Amniotic epithelial cell (primary cell): ENCODE results near the gene KIAA1958.

Source experiments
- DNase-seq: peaks from one replicate; pipeline ENCODE4 v3.0.0-alpha.2; 2010; ENCODE audit warnings: low read depth

KIAA1958 gene

GRCh38 chr9:112530751-112531205, 44.2 kb downstream of the KIAA1958 start:
- no peak for DNase-seq

- peak; percentile 23 for DNase-seq
Measured at GRCh38 chr9:112531666-112532282, 45.1 kb downstream of the KIAA1958 start.

DNA sequence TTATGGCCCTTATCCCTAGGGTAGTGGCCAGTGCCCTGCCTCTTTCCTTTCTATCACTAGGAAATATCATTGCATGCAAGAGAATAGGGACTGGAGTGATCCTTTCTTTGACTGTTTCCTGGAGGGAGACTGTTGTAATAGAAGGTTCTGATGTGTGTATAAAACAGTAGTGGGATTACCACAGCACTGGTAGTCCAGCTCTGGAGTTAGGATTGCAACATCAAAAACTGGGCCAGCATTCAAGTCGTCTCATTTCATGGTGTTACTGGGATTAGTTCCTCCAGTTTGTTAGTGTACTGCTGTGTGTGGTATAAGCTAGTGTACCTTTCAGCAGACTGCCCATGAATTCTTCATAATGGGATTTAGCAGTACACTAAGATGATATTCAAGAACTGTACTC, 45.8 kb downstream of the KIAA1958 start:
- peak; percentile 93 for DNase-seq

GRCh38 chr9:112533660-112534059, 47.0 kb downstream of the KIAA1958 start:
- no peak for DNase-seq

DNA sequence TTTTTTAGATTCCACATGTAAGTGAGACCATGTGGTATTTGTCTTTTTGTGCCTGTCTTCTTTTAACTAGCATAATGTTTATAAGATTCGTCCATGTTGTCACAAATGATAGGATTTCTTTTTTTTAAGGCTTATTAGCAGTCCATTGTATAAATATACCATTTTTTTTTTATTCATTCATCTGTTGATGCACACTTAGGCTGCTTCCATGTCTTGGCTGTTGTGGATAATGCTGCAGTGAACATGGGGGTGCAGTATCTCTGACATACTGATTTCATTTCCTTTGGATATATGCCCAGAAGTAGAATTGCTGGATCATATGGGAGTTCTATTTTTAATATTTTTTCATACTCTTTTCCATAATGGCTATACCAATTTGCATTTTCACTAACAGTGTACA, 48.7 kb downstream of the KIAA1958 start:
- no peak for DNase-seq

- no peak for DNase-seq
Measured at GRCh38 chr9:112535811-112536210, 49.2 kb downstream of the KIAA1958 start.

- DNase-seq, result no peak
Measured at GRCh38 chr9:112537561-112537960, 50.9 kb downstream of the KIAA1958 start.

GRCh38 chr9:112540800-112541199, 54.2 kb downstream of the KIAA1958 start:
- peak; percentile 23 for DNase-seq

DNA sequence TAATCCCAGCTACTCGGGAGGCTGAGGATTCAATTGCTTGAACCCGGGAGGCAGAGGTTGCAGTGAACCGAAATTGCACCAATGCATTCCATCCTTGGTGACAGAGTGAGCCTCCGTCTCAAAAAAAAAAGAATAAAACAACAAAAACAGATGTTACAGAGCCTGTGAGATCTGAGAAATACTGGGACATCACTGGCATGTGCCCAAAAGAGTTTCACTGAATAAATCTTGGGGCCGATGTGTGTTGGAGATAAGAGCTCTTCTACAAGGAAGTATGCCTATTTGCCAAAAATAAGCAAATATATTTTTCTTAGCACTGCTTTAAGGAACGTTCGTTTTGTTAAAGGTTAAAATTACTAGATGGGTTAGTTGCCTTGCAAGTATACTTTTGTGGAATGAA, 55.1 kb downstream of the KIAA1958 start:
- DNase-seq, result peak; percentile 66

DNA sequence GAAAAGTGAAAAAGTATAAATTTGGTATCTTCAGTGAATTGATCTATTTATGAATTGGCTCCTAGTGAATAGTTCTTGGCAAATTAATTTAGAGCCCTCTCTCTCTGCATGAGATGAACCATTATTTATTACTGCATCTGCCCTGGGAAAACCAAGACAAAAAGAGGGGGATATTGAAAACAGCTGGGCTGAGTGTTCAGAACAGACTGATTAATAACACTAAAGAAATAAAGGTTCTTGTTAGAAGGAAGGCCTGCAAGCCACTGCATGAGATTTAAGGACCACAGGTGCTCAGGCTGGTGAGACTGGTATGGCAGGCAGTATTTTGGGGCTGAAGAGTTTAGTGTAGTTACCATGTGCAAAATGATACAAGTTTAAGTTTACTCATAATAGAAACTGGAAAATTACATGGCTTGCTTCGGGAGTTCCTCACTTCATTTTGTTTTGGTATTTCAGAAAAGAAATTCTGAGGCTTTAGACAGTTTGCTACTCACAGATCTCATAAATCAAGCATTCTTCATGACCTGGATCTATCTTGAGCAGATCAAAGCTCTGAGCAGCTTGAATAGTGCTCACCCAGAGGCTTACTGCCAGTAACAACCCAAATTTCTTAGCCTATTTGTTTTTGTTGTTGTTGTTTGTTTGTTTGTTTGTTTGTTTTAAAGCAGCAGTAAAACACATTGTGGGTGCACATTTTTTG, 56.1 kb downstream of the KIAA1958 start:
- DNase-seq, result no peak

- DNase-seq, result peak; percentile 58
Measured at GRCh38 chr9:112544477-112544876, 57.9 kb downstream of the KIAA1958 start.

GRCh38 chr9:112545237-112545636, 58.6 kb downstream of the KIAA1958 start:
- DNase-seq, result no peak

GRCh38 chr9:112546149-112547012, 59.8 kb downstream of the KIAA1958 start:
- DNase-seq, result peak; percentile 34

GRCh38 chr9:112548051-112548440, 61.4 kb downstream of the KIAA1958 start:
- DNase-seq, result no peak

DNA sequence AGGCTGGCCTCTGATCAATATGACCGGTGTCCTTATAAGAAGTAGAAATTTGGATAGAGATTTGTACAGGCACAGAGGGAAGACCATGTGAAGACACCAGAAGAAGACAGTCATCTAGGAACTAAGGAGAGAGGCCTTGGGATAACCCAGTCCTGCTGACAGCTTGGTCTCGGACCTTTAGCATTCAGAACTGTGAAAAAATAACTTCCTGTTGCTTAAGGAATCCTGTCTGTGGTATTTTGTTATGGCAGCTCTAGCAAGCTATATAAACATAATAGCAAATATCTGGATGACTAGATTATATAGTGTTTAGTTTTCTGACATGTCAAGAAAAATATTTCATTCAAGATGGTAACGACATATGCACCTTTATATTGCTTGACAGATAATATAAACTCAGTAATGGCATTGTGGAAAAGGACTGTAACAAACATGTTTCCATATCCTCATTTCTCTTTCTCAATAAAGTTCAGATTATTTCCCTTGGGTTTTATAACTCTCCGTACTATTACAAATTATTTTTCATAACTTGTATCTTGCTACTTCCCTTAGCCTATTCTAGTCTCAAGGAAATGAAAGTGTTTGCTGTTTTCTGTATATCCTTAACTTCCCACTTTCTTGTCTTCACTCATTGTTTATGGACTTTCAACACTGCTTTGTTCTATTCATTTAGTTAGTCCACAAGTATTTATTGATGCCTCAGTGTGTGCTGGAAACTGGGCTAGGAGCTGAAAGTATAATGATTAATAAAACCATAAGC, 62.4 kb downstream of the KIAA1958 start:
- DNase-seq, result peak; percentile 48

DNA sequence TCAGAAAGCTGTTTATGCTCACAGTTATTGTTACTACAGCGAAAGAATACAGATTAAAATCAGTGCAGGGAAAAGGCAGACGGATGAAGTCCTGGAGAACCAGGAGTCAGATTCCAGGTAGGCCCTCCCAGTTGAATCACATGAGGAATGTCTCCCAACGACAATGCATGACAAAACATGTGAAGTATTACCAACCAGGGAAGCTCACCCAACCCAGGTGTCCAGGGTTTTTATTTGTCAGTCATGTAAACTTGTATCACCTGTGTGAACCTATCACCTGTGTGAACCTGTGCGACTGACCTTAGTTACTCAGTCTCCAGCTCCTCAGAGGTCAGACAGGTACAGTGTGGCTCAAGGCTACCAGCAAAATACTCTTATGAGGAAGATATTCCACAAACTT, 63.9 kb downstream of the KIAA1958 start:
- no peak for DNase-seq

DNA sequence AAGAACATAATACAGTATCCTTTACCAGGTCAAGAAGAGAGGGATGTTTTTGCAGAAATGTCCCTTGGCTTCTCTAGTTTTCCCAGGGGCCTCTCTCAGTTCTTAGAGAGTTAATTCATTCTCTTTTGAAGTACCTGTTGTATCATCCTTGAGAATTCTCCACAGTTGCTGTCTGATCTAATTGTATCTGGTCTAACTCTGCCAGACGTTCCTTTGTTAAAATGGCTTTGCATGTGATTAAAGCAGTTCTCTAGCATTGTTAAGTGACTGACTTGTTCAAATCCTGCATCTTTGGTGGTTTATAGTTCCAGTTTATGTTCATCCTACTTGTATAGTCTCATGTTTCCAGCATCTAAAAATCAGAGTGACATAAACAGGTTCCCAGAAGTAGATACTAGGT, 65.0 kb downstream of the KIAA1958 start:
- DNase-seq, result no peak

DNA sequence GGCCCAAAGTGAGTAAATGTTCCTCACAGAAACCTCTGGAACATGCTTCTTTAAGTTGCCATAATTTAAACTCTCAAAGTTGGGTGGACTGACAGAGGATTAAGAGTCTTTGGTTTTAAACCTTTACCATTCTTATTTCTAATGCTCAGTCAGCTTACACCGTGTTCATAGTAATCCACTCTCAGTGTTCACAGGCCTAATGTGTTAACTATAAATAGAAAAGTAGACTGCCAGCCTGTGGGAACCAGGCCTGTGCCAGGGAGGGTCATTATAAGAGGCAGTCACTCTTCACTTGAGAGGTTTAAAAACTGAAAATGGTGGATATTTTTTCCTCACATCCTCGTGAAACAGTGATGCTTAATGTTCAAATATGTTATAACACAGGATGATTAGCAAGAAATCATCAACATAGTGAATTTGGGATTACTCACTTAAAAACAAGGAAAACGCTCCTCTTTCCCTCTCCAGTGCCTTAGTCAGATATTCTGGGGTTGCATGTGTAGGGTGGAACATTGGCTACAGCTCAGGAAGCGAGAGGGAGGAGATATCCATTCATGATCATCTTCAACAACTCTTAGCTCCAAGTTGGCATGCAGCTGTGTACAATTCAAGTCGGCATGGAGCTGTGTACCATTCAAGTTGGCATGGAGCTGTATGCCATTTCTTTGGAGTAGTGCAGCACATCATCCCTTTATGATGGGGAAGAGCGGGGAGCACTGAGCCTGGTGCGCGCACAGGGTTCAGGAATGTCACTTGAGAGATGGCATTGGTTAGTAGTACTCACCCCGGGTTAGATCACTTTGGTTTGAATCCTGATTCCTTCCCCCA, 65.8 kb downstream of the KIAA1958 start:
- no peak for DNase-seq

GRCh38 chr9:112553256-112553826, 66.7 kb downstream of the KIAA1958 start:
- DNase-seq, result no peak

DNA sequence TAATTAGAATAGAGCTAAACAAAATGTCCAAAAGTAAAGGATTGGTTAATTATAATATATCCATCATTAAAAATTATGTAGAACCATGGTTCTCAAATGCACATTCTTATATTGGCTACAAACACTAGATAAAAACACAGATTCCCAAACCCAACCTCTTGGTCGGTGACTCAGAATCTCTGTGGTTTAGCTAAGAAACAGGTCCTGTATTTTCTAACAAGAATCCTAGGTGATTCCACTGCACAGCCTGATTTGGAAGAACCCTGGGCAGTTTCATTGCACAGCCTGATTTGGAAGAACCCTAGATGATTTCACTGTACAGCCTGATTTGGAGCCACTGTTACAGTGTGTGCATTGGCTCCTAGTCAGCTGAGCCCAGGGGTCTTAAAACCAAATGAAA, 67.9 kb downstream of the KIAA1958 start:
- peak; percentile 78 for DNase-seq

- DNase-seq, result no peak
Measured at GRCh38 chr9:112555101-112555643, 68.5 kb downstream of the KIAA1958 start.
